Trophoblast cell (in vitro differentiated cells and primary cell): ENCODE results near the gene TSPAN3.

ENCODE experiments used
- DNase-seq, 2 donors: peaks; one replicate each; pipeline ENCODE4 v3.0.0-alpha.2; 2016
- H2AFZ ChIP-seq: 2 replicates; pipeline ENCODE4 v1.6.1; 2013; ENCODE audit warnings: low read length, moderate library complexity, mild to moderate bottlenecking; ENCODE audit not compliant: insufficient read depth, poor library complexity
- H2AK5ac ChIP-seq: 2 replicates; pipeline ENCODE4 v1.6.1; 2013; ENCODE audit warnings: mild to moderate bottlenecking, low read length
- H2BK120ac ChIP-seq: 2 replicates; pipeline ENCODE4 v1.6.1; 2013; ENCODE audit warnings: low read length, mild to moderate bottlenecking, moderate library complexity; ENCODE audit not compliant: insufficient read depth, poor library complexity
- H2BK12ac ChIP-seq: 2 replicates; pipeline ENCODE4 v1.6.1; 2013; ENCODE audit warnings: mild to moderate bottlenecking, low read length, moderate library complexity
- H2BK5ac ChIP-seq: 2 replicates; pipeline ENCODE4 v1.6.1; 2013; ENCODE audit warnings: low read length, low read depth, moderate library complexity, mild to moderate bottlenecking; ENCODE audit not compliant: poor library complexity
- H3K14ac ChIP-seq: 2 replicates; pipeline ENCODE4 v1.6.1; 2013; ENCODE audit warnings: mild to moderate bottlenecking, low read length
- H3K18ac ChIP-seq: 2 replicates; pipeline ENCODE4 v1.6.1; 2013; ENCODE audit warnings: mild to moderate bottlenecking, low read length
- H3K23ac ChIP-seq: 2 replicates; pipeline ENCODE4 v1.6.1; 2013; ENCODE audit warnings: low read length
- H3K27ac ChIP-seq: 2 replicates; pipeline ENCODE4 v1.5.1; 2013; ENCODE audit warnings: low read depth, mild to moderate bottlenecking, inconsistent platforms, low read length, moderate library complexity
- H3K27me3 ChIP-seq: 2 replicates; pipeline ENCODE4 v1.6.1; 2013; ENCODE audit warnings: inconsistent platforms, mild to moderate bottlenecking, low read length, moderate library complexity; ENCODE audit not compliant: insufficient read depth
- H3K36me3 ChIP-seq, 2 experiments: 1 replicate in 1 of 2; 2 replicates in 1 of 2; pipeline ENCODE4 v1.6.1; 2013; ENCODE audit warnings: low read length in 2 of 2, mild to moderate bottlenecking in 2 of 2, moderate library complexity in 1 of 2; ENCODE audit not compliant: insufficient read depth in 2 of 2, control insufficient read depth in 1 of 2
- H3K4ac ChIP-seq: 2 replicates; pipeline ENCODE4 v1.6.1; 2013; ENCODE audit warnings: low read depth, mild to moderate bottlenecking, low read length, moderate library complexity
- H3K4me1 ChIP-seq, 2 experiments: 1 replicate in 1 of 2; 2 replicates in 1 of 2; pipeline ENCODE4 v1.6.1; 2013; ENCODE audit warnings: low read length in 2 of 2, mild to moderate bottlenecking in 2 of 2, moderate library complexity in 1 of 2; ENCODE audit not compliant: insufficient read depth in 2 of 2, control insufficient read depth in 1 of 2
- H3K4me2 ChIP-seq: 2 replicates; pipeline ENCODE4 v1.6.1; 2013; ENCODE audit warnings: inconsistent platforms, mild to moderate bottlenecking, low read length, moderate library complexity
- H3K4me3 ChIP-seq: 2 replicates; pipeline ENCODE4 v1.5.1; 2013; ENCODE audit warnings: mild to moderate bottlenecking, low read depth, low read length, inconsistent platforms
- H3K79me1 ChIP-seq: one replicate; pipeline ENCODE4 v1.6.1; 2013; ENCODE audit warnings: low read length
- H3K79me2 ChIP-seq: 2 replicates; pipeline ENCODE4 v1.6.1; 2013; ENCODE audit warnings: low read length, mild to moderate bottlenecking; ENCODE audit not compliant: control insufficient read depth, insufficient read depth, poor library complexity
- H3K9ac ChIP-seq: 2 replicates; pipeline ENCODE4 v1.6.1; 2013; ENCODE audit warnings: mild to moderate bottlenecking, low read length
- H3K9me3 ChIP-seq: 2 replicates; pipeline ENCODE4 v1.6.1; 2013; ENCODE audit warnings: low read depth, mild to moderate bottlenecking, control low read depth, inconsistent platforms, low read length; ENCODE audit not compliant: insufficient read depth
- H4K12ac ChIP-seq: 2 replicates; pipeline ENCODE4 v1.6.1; 2013; ENCODE audit warnings: low read depth, mild to moderate bottlenecking, low read length, moderate library complexity
- H4K8ac ChIP-seq: 2 replicates; pipeline ENCODE4 v1.6.1; 2013; ENCODE audit warnings: low read depth, mild to moderate bottlenecking, low read length, moderate library complexity
- H4K91ac ChIP-seq: one replicate; pipeline ENCODE4 v1.6.1; 2013; ENCODE audit warnings: low read depth, mild to moderate bottlenecking, low read length, moderate library complexity
- WGBS: extraction: QIAGEN DNeasy Blood & Tissue Kit; methylation state at CpG from one replicate; pipeline ENCODE4 v1.1.7; 2013; ENCODE audit warnings: missing lambda C conversion rate; ENCODE audit not compliant: insufficient read length, insufficient coverage; ENCODE audit errors: extremely low coverage; 5-methylcytosine and 5-hydroxymethylcytosine counted together

The TSPAN3 gene

GRCh38 chr15:77046704-77047412, 24.1 kb downstream of the TSPAN3 start:
- WGBS: no CpG with 5 or more reads among the region's 7 CpGs
- no peak overlapping the region for H3K4me2 ChIP-seq
- no peak for DNase-seq

GRCh38 chr15:77045985-77046384, 24.9 kb downstream of the TSPAN3 start:
- H3K4me1 ChIP-seq: no peaks in the 10 kb centered on the region
- no peak overlapping the region for H3K18ac ChIP-seq
- no peak overlapping the region for H2BK12ac ChIP-seq
- no peak overlapping the region for H3K9ac ChIP-seq
- H3K4ac ChIP-seq: no peak overlapping the region
- H3K4me3 ChIP-seq: no peak overlapping the region
- no peaks in the 10 kb centered on the region for H3K79me2 ChIP-seq
- no peak overlapping the region for H3K14ac ChIP-seq
- no peak overlapping the region for H3K4me2 ChIP-seq
- no peak overlapping the region for H4K91ac ChIP-seq
- no peak overlapping the region for H2AFZ ChIP-seq
- no peak overlapping the region for H3K23ac ChIP-seq
- peaks cover 2% of the 10 kb centered on the region for H3K9me3 ChIP-seq
- H3K79me1 ChIP-seq: no peaks in the 10 kb centered on the region
- H2AK5ac ChIP-seq: no peak overlapping the region
- DNase-seq: no peak
- no peak overlapping the region for H3K27ac ChIP-seq
- peaks cover 5 to 20% of the 10 kb centered on the region in 2 experiments for H3K36me3 ChIP-seq
- no peaks in the 10 kb centered on the region for H3K27me3 ChIP-seq
- WGBS: no CpG with 5 or more reads among the region's 1 CpG
- H4K8ac ChIP-seq: no peak overlapping the region
- no peak overlapping the region for H2BK5ac ChIP-seq
- H4K12ac ChIP-seq: no peak overlapping the region
- no peak overlapping the region for H2BK120ac ChIP-seq

More at GRCh38 chr15:77046704-77047412, 24.1 kb downstream of the TSPAN3 start:
- Histone ChIP-seq H3K79me2 (no peaks in the 10 kb centered on the region), H2BK12ac (no peak overlapping the region), H3K27ac (no peak overlapping the region), H3K4ac (no peak overlapping the region), H3K14ac (no peak overlapping the region), H3K9me3 (peaks cover 2% of the 10 kb centered on the region), H2AFZ (no peak overlapping the region), H3K18ac (no peak overlapping the region), H3K9ac (no peak overlapping the region), H3K4me1 (no peaks in the 10 kb centered on the region), H4K91ac (no peak overlapping the region), H3K36me3 (peaks cover 7 to 22% of the 10 kb centered on the region in 2 experiments), H3K4me3 (no peak overlapping the region), H3K27me3 (no peaks in the 10 kb centered on the region), H2AK5ac (no peak overlapping the region), H4K8ac (no peak overlapping the region), H4K12ac (no peak overlapping the region), H3K23ac (no peak overlapping the region), H3K79me1 (no peaks in the 10 kb centered on the region), H2BK5ac (no peak overlapping the region), H2BK120ac (no peak overlapping the region)

- H3K27ac ChIP-seq: no peak overlapping the region
- H3K79me2 ChIP-seq: no peaks in the 10 kb centered on the region
- H2AK5ac ChIP-seq: no peak overlapping the region
- H4K8ac ChIP-seq: no peak overlapping the region
- DNase-seq: no peak
- H3K36me3 ChIP-seq: peaks cover 5 to 20% of the 10 kb centered on the region in 2 experiments
- no peak overlapping the region for H3K14ac ChIP-seq
- H3K27me3 ChIP-seq: no peaks in the 10 kb centered on the region
- H3K9ac ChIP-seq: no peak overlapping the region
- no peak overlapping the region for H2AFZ ChIP-seq
- no peak overlapping the region for H3K4me3 ChIP-seq
- no peaks in the 10 kb centered on the region for H3K79me1 ChIP-seq
- H2BK5ac ChIP-seq: no peak overlapping the region
- H3K18ac ChIP-seq: no peak overlapping the region
- H2BK12ac ChIP-seq: no peak overlapping the region
- no peak overlapping the region for H2BK120ac ChIP-seq
- no peak overlapping the region for H3K4me2 ChIP-seq
- H3K4ac ChIP-seq: no peak overlapping the region
- no peak overlapping the region for H4K91ac ChIP-seq
- peaks cover 2% of the 10 kb centered on the region for H3K9me3 ChIP-seq
- no peaks in the 10 kb centered on the region for H3K4me1 ChIP-seq
- WGBS: no CpG with 5 or more reads among the region's 7 CpGs
- no peak overlapping the region for H4K12ac ChIP-seq
- H3K23ac ChIP-seq: no peak overlapping the region
These were observed 26.5 kb downstream of the TSPAN3 start for GRCh38 chr15:77044228-77045042.

GRCh38 chr15:77042955-77043920, 27.7 kb downstream of the TSPAN3 start:
- no peak overlapping the region for H3K4ac ChIP-seq
- H3K4me1 ChIP-seq: no peaks in the 10 kb centered on the region
- H4K12ac ChIP-seq: no peak overlapping the region
- no peaks in the 10 kb centered on the region for H3K79me2 ChIP-seq
- H2AK5ac ChIP-seq: no peak overlapping the region
- DNase-seq: peak in 1 of 2 donors; percentile 20
- H3K23ac ChIP-seq: no peak overlapping the region
- no CpG with 5 or more reads among the region's 20 CpGs for WGBS
- H3K18ac ChIP-seq: no peak overlapping the region
- no peak overlapping the region for H3K9ac ChIP-seq
- H3K4me3 ChIP-seq: no peak overlapping the region
- H3K36me3 ChIP-seq: peaks cover 5 to 20% of the 10 kb centered on the region in 2 experiments
- no peak overlapping the region for H3K4me2 ChIP-seq
- H4K91ac ChIP-seq: no peak overlapping the region
- H3K79me1 ChIP-seq: no peaks in the 10 kb centered on the region
- H2BK5ac ChIP-seq: no peak overlapping the region
- no peak overlapping the region for H2AFZ ChIP-seq
- no peak overlapping the region for H2BK120ac ChIP-seq
- H3K9me3 ChIP-seq: peaks cover 2% of the 10 kb centered on the region
- no peak overlapping the region for H3K27ac ChIP-seq
- no peak overlapping the region for H3K14ac ChIP-seq
- H3K27me3 ChIP-seq: no peaks in the 10 kb centered on the region
- no peak overlapping the region for H4K8ac ChIP-seq
- no peak overlapping the region for H2BK12ac ChIP-seq
